HG03097 (cell line): ENCODE measurements around the gene ENPP1.

ENCODE experiments used
- ATAC-seq: cut with Tn5 transposase; IDR thresholded peaks from one replicate; pipeline ENCODE4 v1.9.1; 2021; ENCODE audit not compliant: unreplicated experiment, low FRiP score

ENPP1 gene

DNA sequence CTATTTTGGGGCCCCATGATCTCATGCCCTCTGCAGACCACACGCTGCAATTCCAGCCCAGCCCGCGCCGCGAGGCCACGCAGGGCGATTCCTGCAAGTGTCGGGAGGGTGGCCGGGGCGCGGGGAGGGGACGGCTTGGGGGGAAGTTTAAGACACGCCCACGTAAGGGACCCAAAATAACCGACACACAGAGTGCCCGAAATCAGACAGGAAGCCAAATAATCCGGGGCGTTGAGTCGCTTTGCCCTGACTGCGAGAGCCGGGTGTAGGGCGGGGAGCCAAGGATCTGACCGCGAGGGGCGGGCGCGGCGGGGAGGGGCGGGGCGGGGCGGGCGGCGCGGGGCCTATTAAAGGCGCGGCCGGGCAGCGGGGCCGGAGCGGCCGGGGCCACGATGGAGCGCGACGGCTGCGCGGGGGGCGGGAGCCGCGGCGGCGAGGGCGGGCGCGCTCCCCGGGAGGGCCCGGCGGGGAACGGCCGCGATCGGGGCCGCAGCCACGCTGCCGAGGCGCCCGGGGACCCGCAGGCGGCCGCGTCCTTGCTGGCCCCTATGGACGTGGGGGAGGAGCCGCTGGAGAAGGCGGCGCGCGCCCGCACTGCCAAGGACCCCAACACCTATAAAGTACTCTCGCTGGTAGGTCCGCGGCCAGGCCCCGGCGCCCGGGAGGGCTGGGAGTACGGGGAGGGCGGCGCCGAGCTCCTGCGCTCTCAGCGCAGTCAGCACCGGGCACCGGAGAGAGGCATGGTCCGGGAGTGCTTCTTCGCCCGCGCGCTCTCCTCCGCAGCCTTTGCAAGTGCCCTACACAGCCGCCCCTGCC is at the start of gene ENPP1:
Gene ENPP1, plus strand, starts transcription at position 377 of the 816 bp plus-strand sequence. Its CDS starts 16 bp downstream, at position 393.
- ATAC-seq, result no peak

DNA sequence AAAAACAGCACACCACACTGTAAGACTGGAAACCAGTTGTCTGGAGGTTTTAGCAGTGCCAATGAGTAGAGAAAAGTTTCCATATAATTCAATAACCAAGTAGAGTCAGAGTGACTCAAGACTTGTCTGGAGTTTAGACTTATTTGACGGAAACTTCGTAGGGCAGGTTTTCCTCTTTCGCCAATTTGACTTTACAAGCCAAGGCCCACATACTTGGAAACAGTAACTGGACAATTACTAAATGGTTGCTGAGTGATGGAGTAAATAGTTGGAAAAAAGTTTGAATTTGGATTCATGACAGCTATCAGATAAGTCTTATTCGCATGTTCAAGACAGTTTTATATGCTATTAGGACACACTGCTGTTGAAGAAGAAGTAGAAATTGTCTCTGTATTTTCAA is 48.9 kb upstream of the ENPP1 start:
- ATAC-seq, result no peak

DNA sequence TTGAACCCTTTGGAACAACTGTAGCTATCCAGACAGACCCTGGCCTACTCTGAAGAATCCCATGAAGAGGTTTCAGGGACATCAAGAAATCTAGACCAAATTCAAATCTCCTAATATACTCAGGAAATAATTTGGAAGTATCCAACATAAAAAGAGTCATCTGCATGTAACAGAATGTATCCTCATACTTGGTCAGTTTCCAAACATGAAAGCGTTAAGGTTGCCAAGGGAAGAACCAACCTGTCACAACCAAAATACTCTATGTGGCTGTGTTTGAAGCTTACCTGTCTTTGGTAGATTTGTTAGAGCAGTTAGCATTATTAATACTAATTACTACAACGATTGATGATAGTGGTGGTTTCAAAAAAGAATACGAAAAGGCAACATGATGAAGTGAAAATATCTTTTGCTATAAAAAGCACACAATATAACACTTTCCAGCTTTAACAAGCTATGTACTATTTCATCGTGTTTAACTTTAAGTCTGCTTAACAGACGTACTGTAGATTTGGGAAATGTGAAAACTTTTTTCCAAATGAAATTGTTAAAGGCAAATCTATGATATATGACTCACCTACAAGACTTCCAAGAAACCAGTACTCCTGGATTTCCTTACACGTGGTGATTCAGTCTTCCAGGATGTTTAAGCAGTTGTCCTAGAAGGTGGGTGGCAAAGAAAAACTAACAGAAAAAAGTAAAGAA is 46.6 kb upstream of the ENPP1 start:
- no peak for ATAC-seq

DNA sequence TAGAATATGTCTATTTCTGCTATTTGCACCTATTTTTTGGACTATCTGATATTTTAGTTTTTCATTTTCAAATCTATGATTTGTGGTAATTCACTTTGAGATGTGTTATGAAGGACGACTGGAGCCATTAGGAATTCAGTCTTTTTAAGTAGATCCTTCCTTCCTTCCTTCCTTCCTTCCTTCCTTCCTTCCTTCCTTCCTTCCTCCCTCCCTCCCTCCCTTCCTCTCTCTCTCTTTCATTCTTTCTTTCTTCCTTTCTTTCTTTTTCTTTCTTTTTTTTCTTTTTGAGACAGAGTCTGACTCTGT is 46.1 kb upstream of the ENPP1 start:
- no peak for ATAC-seq

DNA sequence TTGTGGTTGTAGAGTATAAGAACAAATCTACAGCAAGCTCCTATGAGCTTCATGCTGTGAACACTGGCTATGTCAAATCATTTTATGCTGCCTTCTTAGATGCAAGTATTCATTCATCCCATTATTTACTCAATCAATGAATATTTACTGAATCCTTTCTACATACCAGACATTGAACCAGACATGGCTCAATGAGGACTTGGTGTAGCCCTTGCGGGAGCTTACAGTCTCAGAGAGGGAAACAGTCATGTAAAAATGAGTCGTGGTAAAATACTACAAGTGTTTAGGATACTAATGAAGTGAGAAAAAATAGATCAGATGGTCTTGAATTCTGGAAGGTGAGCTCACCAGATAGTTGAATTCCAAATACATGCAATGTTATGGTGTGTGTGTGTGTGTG is 44.8 kb upstream of the ENPP1 start:
- no peak for ATAC-seq

DNA sequence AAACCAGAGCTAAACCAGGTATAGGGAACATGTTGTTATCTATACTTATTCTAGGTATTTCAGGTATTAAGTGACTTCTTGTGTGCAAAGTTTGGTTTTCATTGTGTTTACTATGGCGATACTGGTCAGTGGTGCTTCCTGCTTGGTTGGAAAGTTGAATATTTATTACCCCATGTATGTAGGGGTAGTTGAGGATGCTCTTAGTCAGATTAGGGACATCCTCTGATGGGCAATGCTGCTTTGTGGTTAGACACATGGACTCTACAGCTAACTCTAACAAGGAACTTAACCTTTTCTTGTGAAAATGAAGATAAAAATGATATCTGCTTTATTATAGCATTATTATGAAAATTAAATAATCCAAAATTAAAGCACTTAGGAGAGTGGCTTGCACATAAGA is 44.1 kb upstream of the ENPP1 start:
- ATAC-seq, result no peak

DNA sequence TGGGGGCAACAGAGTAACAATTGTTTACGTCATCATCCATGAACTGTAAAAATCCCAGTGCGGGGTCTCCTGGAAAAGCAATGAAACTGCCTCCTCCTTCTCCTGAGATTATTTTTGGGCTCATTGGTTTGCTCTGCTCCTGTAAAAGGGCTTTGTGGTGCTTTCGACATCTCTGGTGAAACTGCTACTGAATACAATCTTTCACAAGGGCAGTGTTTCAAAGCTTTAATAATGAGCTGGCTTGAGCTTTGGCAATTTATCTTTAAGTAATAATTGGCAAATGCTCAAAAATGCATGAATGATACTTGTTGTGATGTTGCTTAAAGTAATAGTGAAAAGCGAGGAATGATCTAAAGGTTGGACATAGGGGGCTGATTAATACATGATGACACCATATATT is 43.5 kb upstream of the ENPP1 start:
- no peak for ATAC-seq

DNA sequence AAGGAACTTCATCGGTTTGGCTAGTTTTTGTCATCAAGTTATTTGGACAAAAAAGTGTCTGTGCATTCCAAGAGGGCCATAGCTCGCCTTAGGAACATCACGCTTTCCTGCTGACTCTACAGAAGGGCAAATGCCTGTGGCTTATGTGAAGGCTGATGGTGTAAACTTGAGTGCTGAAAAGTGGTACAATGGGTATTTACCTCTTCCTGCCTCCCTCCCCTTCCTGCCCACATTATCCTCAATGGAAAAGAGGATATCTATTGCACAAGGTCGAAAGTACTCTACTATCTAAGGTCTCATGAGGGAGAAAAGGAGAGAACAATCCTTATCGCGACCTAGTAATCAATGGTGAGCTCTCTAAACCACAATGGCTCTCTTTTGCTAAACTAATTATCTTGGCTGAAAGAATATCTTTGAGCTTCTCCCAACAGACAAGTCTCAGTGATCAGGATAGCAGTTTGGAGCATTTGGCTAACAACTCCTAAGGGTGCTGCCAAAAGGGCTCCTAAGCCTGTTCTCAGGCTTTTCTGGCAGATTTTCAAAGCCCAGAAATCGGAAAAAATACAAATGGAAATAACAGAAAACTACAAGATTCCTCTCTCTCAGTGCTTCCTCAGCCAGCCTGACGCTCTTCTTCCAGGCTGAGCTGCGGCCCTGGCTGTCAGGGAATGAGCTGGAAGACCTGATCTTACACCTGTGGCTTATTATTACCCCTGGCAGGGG is 42.6 kb upstream of the ENPP1 start:
- ATAC-seq, result no peak

DNA sequence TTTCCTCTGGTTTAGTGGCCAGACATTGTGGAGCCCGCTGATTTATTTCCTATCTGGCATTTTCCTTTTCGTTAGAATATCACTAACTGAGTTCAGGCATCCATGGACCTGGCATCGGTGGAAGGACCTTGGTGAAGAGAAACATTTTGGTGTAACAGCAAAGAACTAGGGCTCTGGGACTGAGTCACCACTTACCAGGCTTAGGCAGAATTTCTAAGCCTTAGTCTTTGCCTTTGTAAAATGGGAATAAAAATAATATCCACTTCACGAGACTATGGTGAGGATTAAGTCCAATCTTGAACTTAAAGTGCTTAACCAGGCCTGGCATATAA is 42.0 kb upstream of the ENPP1 start:
- no peak for ATAC-seq

DNA sequence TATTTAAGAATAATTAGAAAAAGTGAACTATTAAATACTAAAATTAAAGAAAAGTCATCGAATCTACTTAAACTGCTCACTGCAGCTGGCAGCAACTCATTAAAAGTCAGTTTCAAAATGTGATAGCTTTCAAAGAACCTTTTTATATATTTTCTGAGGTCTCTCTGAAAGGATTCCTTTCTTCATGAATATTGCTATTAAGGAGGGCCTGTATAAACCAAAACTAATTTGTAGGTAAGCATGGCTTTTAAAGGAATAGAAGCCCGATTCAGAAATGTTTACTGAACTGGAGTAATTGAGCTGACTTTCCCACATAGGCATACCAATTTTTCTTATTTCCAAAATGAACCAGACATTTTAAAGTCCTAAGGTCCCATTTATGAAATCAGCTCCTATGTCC is 41.2 kb upstream of the ENPP1 start:
- ATAC-seq, result no peak

DNA sequence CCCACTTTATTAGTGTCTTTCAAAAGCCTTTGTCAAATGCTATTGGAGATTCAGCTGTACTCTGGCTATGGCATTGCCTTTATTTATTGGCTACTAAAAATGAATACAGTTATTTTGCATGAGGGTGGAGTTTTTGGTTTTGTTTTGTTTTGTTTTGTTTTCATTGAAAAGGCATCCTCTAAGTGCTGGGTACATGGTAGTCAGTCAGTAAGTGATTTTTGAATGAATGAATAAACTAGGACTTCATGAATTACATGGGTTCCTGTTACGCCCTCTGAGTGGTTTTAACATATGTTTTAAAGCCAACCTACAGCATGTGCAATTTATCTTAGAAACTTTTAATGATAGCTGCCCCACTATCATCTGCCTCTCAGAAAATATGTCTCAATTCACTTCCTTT is 38.9 kb upstream of the ENPP1 start:
- no peak for ATAC-seq

DNA sequence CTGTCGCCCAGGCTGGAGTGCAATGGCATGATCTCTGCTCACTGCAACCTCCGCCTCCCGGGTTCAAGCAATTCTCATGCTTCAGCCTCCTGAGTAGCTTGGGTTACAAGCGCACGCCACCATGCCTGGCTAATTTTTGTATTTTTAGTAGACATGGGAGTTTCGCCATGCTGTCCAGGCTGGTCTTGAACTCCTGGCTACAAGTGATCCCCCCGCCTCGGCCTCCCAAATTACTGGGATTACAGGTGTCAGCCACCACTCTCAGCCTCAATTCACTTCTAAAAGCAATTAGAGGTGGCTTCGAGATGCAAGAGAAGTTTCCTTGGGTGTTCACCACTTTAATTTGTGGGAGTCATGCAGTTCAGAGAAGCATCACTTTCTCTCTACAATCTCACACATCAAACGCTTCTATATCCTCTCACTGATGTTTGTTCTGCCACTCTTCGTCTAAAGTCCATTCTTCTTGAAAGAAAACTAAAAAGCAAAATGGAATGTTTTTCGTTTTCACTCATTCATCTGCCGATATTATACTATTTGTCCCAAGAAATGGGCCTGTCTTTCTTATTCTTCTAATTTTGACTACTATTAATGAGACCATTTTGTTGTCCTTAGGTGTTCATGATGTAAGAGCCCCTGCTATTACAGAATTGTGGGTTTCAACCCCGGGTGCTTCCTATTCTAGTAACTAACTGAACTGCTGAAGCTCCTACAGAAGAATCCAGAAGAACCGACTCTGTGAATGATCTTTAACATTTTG is 38.3 kb upstream of the ENPP1 start:
- no peak for ATAC-seq

DNA sequence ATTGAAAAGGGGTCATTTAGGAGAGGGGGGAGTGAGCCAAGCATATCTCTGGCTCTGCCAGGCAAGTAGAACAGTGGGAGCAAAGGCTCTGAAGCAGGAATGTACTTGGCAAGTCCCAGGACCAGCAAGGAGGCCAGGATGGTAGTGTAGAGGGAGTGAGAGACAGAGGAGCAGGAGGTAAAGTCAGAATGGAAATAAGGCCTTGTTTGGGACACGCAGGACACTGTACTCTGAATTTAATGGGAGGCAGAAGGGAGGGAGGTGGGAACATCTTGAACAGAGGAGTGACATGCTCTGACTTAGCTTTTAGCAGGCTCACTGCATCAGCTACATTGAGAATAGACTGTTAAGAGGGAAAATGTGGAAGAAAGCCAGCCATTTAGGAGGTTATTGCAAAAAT is 37.0 kb upstream of the ENPP1 start:
- ATAC-seq, result no peak

DNA sequence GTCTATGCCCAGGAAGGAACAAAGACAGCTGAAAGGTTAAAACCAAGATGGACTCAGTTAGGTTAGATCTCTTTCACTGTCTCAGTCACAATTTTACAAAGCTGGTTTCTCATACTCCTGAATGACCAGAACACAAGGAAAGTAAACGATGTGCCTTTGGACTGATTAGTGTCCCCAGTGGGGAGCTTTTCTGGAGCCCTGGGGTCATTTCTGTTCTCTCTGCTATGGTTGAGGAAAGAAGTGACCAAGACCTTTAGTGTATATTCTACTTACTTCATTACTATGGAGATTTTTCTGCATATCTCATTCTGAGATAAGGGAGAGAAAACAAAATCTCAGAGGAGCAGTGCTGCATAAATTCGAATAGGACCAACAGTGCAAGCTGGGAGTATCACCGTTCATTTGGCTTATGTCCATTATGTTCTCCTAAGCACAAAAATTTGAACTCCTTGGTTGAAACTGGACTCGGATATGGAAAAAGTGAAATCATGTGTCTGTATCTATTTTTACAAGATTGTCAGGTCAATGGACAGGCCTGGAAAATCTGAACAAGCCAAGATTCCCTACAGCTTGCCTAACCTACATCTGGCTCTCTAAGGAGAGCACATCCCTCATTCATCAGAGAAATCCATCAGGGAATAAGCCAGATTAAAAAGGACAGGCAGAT is 34.4 kb upstream of the ENPP1 start:
- no peak for ATAC-seq

DNA sequence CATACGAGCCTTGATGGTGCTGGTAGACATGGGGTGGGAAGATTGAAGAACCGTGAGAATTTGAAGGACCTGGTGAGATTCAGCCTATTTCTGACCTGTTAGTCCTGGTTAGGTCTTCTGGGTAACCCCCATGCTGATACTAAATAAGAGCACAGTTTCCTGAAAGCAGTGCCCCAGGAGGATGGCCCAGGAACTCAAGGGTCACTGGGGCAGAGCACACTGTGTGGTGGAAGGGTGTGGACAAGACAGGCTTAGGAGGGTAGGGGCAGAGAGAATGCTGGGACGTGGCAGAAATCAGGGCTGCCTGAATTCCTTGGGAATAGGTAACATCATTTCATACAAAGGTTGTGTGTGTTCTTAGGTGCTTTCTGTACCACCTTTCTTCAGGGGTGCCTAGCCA is 31.9 kb upstream of the ENPP1 start:
- no peak for ATAC-seq

DNA sequence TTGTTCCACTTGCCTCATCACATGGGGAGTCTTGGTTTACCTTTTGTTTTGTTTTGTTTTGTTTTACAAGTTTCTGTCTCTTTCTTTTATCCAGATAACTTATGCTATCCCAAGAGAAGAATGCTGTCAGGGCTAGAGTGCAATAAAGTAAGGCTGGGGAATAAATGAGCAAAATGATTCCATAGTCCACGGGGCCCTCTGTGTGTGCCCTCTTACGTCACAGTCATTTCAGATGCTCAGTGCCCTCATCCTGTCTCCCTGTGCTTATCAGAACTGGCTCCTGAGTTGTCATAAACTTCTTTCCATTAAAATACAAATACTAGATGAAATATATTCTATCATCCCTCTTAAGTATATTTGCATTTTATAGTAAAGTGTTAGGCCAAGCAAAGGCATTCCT is 30.8 kb upstream of the ENPP1 start:
- ATAC-seq, result no peak

DNA sequence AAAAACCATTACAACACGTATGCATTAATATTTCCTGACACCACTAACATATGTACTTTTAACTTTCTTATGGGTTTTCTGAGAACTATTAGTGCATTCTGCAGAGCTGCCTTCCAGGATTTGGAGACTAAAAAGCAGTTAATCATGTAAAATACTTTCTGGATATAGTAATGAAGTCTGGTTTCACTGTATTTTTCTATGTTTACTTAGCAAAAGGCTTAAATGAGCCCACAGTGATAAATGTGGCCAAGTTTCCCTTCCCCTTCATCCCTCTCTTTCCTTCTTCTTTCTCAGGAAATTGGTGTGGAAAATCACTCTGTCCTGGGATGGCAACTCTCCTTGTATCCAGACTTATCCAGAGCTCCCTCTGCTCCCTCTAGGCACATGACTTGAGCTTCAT is 29.7 kb upstream of the ENPP1 start:
- ATAC-seq, result no peak

DNA sequence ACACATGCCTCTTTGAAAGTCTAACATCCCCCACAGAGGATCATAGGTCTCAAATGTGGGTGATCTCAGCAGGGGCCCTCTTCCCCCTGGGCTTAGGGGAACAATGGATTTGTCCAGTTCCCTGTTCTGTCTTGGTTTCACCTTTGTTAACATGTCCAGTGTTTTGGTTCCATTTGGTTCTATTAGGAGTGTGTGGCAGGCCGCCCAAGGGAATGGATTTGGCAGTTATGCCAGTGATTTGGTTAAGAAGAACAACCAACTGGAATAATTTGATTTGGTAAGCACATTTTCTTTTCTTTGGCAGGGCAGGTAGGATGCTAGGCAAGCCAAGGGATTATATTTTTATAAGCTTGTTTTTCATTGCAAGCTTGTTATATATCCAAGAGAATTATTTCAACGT is 28.5 kb upstream of the ENPP1 start:
- ATAC-seq, result no peak

DNA sequence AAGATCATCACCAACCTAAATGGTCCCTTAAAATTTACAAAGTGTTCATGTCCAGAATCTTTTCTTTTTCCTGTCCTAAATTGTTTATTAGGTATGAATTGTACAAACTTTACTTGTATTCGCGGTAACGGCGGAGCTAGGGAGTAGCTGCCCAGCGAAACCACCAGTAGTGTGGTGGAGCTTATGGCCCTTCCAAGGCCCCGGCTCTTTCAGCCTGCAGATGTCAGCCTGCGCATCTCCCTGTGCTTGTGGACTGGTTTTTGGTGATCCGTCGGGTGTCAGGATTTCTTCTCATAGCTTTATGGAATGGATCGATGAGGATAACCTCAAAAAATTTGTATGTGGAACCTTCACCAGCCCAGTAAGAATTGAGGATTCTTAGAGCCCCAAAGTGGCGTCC is 27.2 kb upstream of the ENPP1 start:
- ATAC-seq, result no peak

DNA sequence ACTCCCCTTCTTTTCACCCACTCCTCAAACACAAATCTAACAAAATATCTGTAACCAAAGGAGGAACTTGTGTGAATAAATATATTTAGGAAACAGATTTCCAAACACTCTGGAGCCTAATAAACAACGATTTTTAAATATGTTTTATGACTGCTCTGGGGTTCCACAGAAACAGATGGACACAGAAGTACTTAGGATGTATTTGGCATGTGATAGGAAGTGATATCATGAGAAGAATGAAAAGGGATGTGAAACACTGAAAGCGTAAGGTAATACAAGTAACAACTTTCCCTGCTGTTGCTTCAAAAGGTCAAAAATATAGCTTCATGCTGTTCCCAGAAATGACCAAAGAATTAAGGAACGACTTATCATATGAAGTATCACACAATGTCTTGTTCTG is 26.1 kb upstream of the ENPP1 start:
- no peak for ATAC-seq

DNA sequence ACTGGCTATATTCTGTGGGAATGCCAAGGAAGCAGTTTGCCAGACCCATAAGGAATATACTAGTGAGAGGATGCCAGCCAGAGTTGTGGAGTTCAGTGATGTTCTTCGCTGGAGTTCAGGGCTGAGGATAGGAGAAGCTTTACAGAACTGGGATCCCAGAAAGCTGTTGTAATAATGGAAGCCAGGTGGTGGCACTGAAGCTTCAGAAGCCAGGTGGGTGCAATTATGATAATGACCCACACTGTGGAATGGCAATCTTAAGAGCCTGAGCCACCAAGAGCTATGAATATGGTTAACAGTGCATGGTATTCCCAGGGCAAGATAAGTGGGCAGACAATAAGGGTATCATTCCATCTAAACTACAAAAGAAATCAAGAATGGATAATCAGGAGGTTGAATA is 25.1 kb upstream of the ENPP1 start:
- ATAC-seq, result no peak
